ENCODE results near the gene ATP13A2.

DNA sequence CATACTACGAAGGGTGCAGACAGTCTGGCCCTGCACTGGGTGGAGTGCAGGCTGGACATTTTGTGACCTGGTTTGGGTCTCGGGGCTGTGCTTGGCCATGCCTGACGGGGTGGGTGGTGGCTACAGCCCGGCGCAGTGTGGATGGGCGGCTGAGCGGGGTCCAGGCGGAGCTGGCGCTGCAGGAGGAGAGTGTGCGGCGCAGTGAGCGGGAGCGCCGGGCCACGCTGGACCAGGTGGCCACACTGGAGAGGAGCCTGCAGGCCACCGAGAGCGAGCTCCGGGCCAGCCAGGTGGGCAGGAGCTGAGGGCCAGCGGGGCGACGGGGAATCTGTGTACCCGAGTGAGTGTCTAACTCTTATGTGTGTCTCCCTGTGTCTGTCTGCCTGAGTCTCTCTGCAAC, 45.4 kb downstream of the ATP13A2 start:
- TF ChIP-seq, protein P1, sequence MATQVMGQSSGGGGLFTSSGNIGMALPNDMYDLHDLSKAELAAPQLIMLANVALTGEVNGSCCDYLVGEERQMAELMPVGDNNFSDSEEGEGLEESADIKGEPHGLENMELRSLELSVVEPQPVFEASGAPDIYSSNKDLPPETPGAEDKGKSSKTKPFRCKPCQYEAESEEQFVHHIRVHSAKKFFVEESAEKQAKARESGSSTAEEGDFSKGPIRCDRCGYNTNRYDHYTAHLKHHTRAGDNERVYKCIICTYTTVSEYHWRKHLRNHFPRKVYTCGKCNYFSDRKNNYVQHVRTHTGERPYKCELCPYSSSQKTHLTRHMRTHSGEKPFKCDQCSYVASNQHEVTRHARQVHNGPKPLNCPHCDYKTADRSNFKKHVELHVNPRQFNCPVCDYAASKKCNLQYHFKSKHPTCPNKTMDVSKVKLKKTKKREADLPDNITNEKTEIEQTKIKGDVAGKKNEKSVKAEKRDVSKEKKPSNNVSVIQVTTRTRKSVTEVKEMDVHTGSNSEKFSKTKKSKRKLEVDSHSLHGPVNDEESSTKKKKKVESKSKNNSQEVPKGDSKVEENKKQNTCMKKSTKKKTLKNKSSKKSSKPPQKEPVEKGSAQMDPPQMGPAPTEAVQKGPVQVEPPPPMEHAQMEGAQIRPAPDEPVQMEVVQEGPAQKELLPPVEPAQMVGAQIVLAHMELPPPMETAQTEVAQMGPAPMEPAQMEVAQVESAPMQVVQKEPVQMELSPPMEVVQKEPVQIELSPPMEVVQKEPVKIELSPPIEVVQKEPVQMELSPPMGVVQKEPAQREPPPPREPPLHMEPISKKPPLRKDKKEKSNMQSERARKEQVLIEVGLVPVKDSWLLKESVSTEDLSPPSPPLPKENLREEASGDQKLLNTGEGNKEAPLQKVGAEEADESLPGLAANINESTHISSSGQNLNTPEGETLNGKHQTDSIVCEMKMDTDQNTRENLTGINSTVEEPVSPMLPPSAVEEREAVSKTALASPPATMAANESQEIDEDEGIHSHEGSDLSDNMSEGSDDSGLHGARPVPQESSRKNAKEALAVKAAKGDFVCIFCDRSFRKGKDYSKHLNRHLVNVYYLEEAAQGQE (IDR thresholded peaks at IDR 0.05; ENCODE audit: low read depth) = no peak
- no peak for TF ChIP-seq EGR1 (IDR thresholded peaks at IDR 0.05)
- TF ChIP-seq, protein P2, sequence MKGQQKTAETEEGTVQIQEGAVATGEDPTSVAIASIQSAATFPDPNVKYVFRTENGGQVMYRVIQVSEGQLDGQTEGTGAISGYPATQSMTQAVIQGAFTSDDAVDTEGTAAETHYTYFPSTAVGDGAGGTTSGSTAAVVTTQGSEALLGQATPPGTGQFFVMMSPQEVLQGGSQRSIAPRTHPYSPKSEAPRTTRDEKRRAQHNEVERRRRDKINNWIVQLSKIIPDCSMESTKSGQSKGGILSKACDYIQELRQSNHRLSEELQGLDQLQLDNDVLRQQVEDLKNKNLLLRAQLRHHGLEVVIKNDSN (IDR thresholded peaks at IDR 0.05) = no peak
- no peak for TF ChIP-seq FOXM1 (IDR thresholded peaks at IDR 0.05; ENCODE audit: borderline replicate concordance, low read depth)
- no peak for TF ChIP-seq YY1 (IDR thresholded peaks at IDR 0.05; ENCODE audit: low read depth)
- TF ChIP-seq EP300 (IDR thresholded peaks at IDR 0.05; ENCODE audit: borderline replicate concordance) = no peak
- TF ChIP-seq, protein P3, sequence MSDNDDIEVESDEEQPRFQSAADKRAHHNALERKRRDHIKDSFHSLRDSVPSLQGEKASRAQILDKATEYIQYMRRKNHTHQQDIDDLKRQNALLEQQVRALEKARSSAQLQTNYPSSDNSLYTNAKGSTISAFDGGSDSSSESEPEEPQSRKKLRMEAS (IDR thresholded peaks at IDR 0.05) = no peak
- no peak for TF ChIP-seq RAD21 (IDR thresholded peaks at IDR 0.05; ENCODE audit: low read depth)
- no peak for TF ChIP-seq CREB1 (IDR thresholded peaks at IDR 0.05; ENCODE audit: low read depth)
- no peak for TF ChIP-seq CEBPB (IDR thresholded peaks at IDR 0.05)
